Vagina (tissue), 2 donors: ENCODE measurements around the gene PIP5K1C. TPM values are rescaled to one million over a fixed set of nuclear protein-coding genes. Genes with fewer than 3 reads are reported as not detected.

Experiments used
- DNase-seq, 2 donors: peaks; one replicate each; pipeline ENCODE4 v3.0.0-alpha.2; 2017; ENCODE audit errors: extremely low spot score in 2 of 2
- H3K27ac ChIP-seq: fragments of 200-600 bp; sonication (generic); one replicate; pipeline ENCODE4 v1.5.1; 2019
- H3K27me3 ChIP-seq: fragments of 200-600 bp; sonication (generic); one replicate; pipeline ENCODE4 v1.5.1; 2019
- H3K36me3 ChIP-seq, 2 donors: fragments of 200-600 bp; sonication (generic); one replicate each; pipeline ENCODE4 v1.5.1; 2017 to 2019
- H3K4me1 ChIP-seq: fragments of 200-600 bp; sonication (generic); one replicate; pipeline ENCODE4 v1.5.1; 2019
- H3K4me3 ChIP-seq, 2 donors: fragments of 200-600 bp; sonication (generic); 1 replicate in 1 of 2; 2 replicates in 1 of 2; pipeline ENCODE4 v1.5.1; 2016 to 2019
- H3K9me3 ChIP-seq: fragments of 200-600 bp; sonication (generic); one replicate; pipeline ENCODE4 v1.5.1; 2019
- CTCF ChIP-seq, 3 experiments: fragments of 450-650 bp in 2 of 3; fragments of 200-600 bp in 1 of 3; sonication (generic) in 1 of 3; IDR thresholded peaks; one replicate each; pipeline ENCODE4 v1.5.1; 2017 to 2019; ENCODE audit warnings: antibody characterized with exemption in 3 of 3, mild to moderate bottlenecking in 2 of 3, moderate library complexity in 2 of 3
- POLR2A ChIP-seq, 2 donors: fragments of 450-650 bp; IDR thresholded peaks; one replicate each; pipeline ENCODE4 v1.6.1; 2017; ENCODE audit warnings: antibody characterized with exemption in 2 of 2, mild to moderate bottlenecking in 2 of 2, moderate library complexity in 2 of 2
- POLR2AphosphoS5 ChIP-seq, 2 donors: sonication (generic); formaldehyde crosslinking; IDR thresholded peaks; one replicate each; pipeline ENCODE4 v1.9.0; 2017; ENCODE audit warnings: antibody characterized with exemption in 2 of 2, mild to moderate bottlenecking in 2 of 2, low read depth in 1 of 2; ENCODE audit not compliant: insufficient read depth in 1 of 2
- intact Hi-C: fragments of 100-400 bp; cut with DNase I; formaldehyde crosslinking; loops from one replicate; pipeline ENCODE4 v1.15.1; 2023
- total RNA-seq: library from RNA; depleted of rRNA; stranded (reverse); fragments of >200 nt; gene quantifications from one replicate; pipeline ENCODE4 v1.2.3, GENCODE V29; 2016

The PIP5K1C gene
- 24.1 TPM for total RNA-seq

DNA sequence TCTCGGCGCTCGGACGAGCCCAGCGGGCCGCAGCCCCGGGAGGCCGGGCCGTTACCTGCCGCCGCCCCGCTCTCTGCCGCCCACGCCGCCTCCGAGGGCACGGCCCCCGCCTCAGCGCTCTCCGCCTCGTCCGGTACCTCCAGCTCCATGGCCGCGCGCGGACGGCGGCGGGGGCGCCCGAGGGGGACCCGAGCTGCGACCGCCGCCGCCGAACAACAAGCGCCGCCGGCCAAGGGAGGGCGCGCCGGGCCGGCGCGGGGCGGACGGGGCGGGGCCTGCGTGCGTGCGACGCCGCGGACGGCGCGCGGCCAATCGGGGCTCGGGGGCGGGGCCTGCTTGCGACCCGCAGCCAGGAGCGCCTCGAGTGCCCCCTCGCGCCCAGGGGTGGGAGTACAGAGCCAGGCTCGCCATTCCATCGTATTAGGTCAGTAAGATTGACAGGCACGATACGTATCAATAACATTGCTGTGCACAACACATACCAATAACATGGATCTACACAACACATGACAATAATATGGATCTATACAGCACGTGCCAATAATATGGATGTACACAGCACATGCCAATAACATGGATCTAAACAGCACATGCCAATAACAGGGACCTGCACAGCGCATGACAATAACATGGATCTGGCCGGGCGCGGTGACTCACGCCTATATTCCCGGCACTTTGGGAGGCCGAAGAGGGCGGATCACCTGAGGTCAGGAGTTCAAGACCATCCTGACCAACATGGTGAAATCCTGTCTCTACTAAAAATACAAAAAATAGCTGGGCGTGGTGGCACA, at the start of gene PIP5K1C:
Gene PIP5K1C, minus strand, starts transcription at position 227 of the 791 bp plus-strand sequence. Its CDS starts 78 bp downstream, at position 149.
- no peak for DNase-seq
- Histone ChIP-seq H3K4me3 (peak within 1 kb of the TSS; percentile 91 to 96), H3K4me1 (peaks cover 36% of the 10 kb centered on the region), H3K9me3 (no peaks in the 10 kb centered on the region), H3K27ac (peak within 1 kb of the TSS; percentile 95), H3K36me3 (peaks cover 0 to 4% of the 10 kb centered on the region in 2 donors), H3K27me3 (no peaks in the 10 kb centered on the region)
- intact Hi-C loops: loop anchor here (10.0 kb wide), 1 partner anchor 156 kb away; no protein-coding TSS in a partner anchor
- TF ChIP-seq POLR2A (IDR thresholded peaks at IDR 0.05) (peak in 1 of 2 donors; percentile 76), CTCF (IDR thresholded peaks at IDR 0.05) (peak; percentile 68 to 75 (median 70)), POLR2AphosphoS5 (IDR thresholded peaks at IDR 0.05; ENCODE audit: insufficient read depth in 1 of 2, low read depth in 1 of 2) (no peak)

DNA sequence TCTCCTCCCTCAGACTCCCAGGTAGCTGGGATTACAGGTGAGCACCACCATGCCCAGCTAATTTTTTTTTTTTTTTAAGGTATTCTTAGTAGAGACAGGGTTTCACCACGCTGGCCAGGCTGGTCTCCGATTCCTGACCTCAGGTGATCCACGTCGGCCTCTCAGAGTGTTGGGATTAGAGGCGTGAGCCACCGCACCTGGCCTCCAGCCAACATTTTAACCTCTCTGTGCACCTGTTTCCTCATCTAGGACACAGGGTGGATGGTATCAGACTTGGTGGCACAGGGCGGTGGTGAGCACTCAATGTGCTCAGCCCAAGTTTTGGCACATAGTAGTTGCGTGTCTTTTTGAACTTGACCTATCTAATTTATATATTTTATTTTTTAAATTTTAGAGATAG, 48.7 kb upstream of the PIP5K1C start:
- Histone ChIP-seq H3K9me3 (no peaks in the 10 kb centered on the region), H3K4me3 (no peak overlapping the region), H3K36me3 (peaks cover 0 to 41% of the 10 kb centered on the region in 2 donors), H3K4me1 (no peaks in the 10 kb centered on the region), H3K27ac (no peak overlapping the region), H3K27me3 (no peaks in the 10 kb centered on the region)
- no peak for DNase-seq
- TF ChIP-seq POLR2A (IDR thresholded peaks at IDR 0.05) (no peak), CTCF (IDR thresholded peaks at IDR 0.05) (no peak), POLR2AphosphoS5 (IDR thresholded peaks at IDR 0.05; ENCODE audit: insufficient read depth in 1 of 2, low read depth in 1 of 2) (no peak)
- intact Hi-C loops: no loop called here

- Histone ChIP-seq H3K27ac (no peak overlapping the region), H3K9me3 (no peaks in the 10 kb centered on the region), H3K36me3 (peaks cover 0 to 18% of the 10 kb centered on the region in 2 donors), H3K27me3 (no peaks in the 10 kb centered on the region), H3K4me1 (no peaks in the 10 kb centered on the region), H3K4me3 (no peak overlapping the region)
- no peak for TF ChIP-seq POLR2A (IDR thresholded peaks at IDR 0.05)
- TF ChIP-seq CTCF (IDR thresholded peaks at IDR 0.05): no peak
- no peak for TF ChIP-seq POLR2AphosphoS5 (IDR thresholded peaks at IDR 0.05; ENCODE audit: insufficient read depth in 1 of 2, low read depth in 1 of 2)
- intact Hi-C loops: no loop called here
- no peak for DNase-seq
Measured at GRCh38 chr19:3746371-3747056, 46.2 kb upstream of the PIP5K1C start.

- Histone ChIP-seq H3K36me3 (peaks cover 0 to 8% of the 10 kb centered on the region in 2 donors), H3K4me3 (no peak overlapping the region), H3K27me3 (no peaks in the 10 kb centered on the region), H3K4me1 (no peaks in the 10 kb centered on the region), H3K9me3 (no peaks in the 10 kb centered on the region), H3K27ac (no peak overlapping the region)
- intact Hi-C loops: no loop called here
- no peak for DNase-seq
- TF ChIP-seq CTCF (IDR thresholded peaks at IDR 0.05): no peak
- no peak for TF ChIP-seq POLR2A (IDR thresholded peaks at IDR 0.05)
- TF ChIP-seq POLR2AphosphoS5 (IDR thresholded peaks at IDR 0.05; ENCODE audit: insufficient read depth in 1 of 2, low read depth in 1 of 2): no peak
Measured at GRCh38 chr19:3745363-3746045, 45.2 kb upstream of the PIP5K1C start.
